Gastroesophageal sphincter (tissue), 3 donors: ENCODE data around the gene SREBF2.

Experiments
- POLR2A ChIP-seq, 2 donors: fragments of 450-650 bp; IDR thresholded peaks; one replicate each; pipeline ENCODE4 v1.6.1; 2017; ENCODE audit warnings: antibody characterized with exemption in 2 of 2, mild to moderate bottlenecking in 2 of 2, moderate library complexity in 1 of 2
- POLR2AphosphoS5 ChIP-seq: sonication (generic); formaldehyde crosslinking; IDR thresholded peaks from one replicate; pipeline ENCODE4 v1.6.1; 2017; ENCODE audit warnings: antibody characterized with exemption
- TF ChIP-seq, protein P1 (sequence below), 4 experiments: fragments of 200-600 bp in 2 of 4; fragments of 450-650 bp in 2 of 4; sonication (generic) in 1 of 4; IDR thresholded peaks; one replicate each; pipeline ENCODE4 v1.5.1; 2017 to 2019; ENCODE audit warnings: antibody characterized with exemption in 4 of 4, mild to moderate bottlenecking in 2 of 4, moderate library complexity in 2 of 4

DNA sequence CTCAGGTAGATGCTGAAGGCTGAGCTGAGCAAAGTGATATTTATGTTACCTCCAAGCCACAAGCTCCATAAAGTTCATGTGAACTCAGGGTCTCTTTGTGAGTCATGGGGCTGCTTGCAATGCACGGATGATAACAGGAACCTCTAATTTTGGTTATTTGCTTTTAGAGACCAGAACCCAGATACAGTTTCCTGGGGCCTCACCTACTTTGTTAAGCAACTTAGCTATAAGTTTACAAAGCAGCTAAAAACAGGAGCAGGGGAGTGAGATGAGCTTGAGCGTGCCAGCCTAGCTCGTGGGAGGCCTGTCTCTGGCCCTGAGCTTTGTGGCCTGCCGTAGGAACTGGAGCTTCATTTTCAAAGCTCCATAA lies 29.2 kb downstream of the SREBF2 start:
- no peak for TF ChIP-seq POLR2A (IDR thresholded peaks at IDR 0.05)
- TF ChIP-seq, protein P1, sequence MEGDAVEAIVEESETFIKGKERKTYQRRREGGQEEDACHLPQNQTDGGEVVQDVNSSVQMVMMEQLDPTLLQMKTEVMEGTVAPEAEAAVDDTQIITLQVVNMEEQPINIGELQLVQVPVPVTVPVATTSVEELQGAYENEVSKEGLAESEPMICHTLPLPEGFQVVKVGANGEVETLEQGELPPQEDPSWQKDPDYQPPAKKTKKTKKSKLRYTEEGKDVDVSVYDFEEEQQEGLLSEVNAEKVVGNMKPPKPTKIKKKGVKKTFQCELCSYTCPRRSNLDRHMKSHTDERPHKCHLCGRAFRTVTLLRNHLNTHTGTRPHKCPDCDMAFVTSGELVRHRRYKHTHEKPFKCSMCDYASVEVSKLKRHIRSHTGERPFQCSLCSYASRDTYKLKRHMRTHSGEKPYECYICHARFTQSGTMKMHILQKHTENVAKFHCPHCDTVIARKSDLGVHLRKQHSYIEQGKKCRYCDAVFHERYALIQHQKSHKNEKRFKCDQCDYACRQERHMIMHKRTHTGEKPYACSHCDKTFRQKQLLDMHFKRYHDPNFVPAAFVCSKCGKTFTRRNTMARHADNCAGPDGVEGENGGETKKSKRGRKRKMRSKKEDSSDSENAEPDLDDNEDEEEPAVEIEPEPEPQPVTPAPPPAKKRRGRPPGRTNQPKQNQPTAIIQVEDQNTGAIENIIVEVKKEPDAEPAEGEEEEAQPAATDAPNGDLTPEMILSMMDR (IDR thresholded peaks at IDR 0.05): no peak
- TF ChIP-seq POLR2AphosphoS5: no peak
